HUDEP-2 (cell line): ENCODE data around the gene CENPH.
"Not testable (repeated sequence)": the region's sequence is repeated elsewhere in the genome, so short reads cannot be mapped to it uniquely, and the experiment has no call there.

ENCODE experiments used
- DNase-seq, 76 experiments: peaks; one replicate each; lab custom pipeline; 2025; ENCODE audit not compliant: unreplicated experiment in 76 of 76; lab: John Stamatoyannopoulos, UW

The CENPH gene

DNA sequence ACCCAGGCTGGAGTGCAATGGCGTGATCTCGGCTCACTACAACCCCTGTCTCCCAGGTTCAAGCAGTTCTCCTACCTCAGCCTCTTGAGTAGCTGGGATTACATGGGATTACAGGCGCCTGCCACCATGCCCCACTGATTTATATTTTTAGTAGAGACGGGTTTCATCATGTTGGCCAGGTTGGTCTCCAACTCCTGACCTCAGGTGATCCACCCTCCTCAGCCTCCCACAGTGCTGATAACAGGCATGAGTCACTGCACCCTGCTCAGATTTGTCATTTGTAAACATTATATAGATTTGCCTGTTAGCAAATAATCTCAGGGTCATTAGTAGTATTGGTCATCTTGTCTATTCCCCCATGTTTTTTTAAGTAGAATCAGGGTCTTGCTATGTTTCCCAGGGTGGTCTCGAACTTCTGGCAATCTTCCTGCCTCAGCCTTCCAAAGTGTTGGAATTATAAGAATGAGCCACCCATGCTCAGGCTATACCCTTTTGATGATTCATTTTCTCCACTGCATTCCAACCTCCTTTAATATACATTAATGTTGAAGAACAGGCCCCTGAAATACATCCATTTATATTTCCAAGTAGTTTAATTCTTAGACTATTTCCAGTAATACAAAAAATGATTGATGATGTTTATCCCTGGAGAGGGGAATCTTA lies 17.3 kb downstream of the CENPH start:
- no peak for DNase-seq

DNA sequence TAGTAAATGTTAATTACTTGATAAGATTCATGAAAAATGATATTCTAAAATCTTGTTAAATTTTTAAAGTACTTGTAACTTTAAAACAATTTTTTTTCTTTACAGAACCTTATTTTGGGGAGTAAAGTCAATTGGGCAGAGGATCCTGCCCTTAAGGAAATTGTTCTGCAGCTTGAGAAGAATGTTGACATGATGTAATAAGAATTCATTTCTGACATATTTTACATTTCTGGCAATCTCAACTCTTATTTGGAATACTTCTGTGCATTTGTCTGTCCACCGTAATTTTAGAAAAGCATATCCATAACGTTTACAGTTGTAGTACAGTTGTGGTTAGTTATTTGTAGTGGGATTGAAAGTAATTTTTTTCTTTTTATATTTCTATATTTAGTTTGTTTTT lies 20.2 kb downstream of the CENPH start:
- no peak for DNase-seq

DNA sequence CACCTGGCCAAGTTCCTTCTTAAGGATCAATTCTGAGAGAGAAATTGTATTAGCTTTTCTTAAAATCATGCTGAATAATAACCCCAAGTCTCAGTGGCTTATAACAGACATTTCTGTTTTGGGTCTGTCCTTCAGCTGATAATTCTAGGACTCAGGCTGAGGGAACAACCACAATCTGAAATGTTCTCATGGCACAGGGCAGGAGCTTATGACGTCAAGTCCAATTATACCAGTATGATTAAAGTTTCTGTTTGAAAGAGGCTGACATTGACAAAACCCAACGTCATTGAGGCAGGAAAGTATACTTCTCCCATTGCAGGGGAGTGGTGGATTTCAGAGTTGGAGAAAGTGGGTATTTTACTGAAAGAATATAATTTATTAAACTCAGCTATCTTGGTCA lies 21.8 kb downstream of the CENPH start:
- no peak for DNase-seq

DNA sequence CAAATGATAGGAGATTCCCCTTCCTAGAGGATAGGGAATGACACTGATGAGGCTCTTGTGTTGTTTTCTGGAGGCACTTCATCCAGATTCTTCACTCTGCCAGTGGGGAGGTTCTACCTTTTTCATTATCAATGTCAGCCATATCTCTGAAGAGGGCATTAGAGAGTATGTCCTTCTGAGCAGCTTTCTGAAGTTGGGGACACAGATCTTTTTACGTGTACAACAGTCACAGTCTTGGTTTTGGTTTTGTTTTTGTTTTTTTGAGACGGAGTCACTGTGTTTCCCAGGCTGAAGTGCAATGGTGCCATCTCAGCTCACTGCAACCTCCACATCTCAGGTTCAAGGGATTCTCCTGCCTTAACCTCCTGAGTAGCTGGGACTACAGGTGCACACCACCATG lies 22.6 kb downstream of the CENPH start:
- DNase-seq = no peak

DNA sequence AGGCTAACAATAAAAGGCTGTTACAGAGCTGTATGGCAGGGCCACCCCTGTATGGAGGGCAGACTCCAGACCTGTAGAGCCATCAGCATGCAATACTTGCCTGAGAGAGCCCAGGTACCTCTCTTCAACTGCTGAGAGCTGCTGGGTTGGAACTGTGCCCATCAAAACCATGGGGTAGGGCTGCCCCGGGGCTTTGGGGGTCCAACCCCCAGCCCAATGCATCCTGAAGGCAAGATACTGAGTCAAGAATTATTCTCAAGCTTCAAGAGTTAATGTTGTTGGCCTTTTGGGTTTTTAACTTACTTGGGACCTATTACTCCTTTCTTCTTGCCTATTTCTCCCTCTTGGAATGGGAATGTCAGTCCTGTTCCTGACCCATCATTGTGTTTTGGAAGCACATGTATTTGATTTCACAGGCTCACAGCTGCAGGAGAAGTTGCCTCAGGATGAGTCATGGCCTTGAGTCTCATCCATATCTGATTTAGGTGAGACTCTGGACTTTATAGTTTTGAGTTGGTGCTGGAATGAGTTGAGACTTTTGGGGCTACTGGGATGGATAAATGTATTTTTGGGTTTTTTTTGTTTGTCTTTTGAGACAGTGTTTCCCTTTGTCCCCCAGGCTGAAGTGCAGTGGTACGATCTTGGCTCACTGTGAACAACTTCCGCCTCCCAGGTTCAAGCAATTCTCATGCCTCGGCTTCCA lies 24.3 kb downstream of the CENPH start:
- peak in 4 of 76 experiments; percentile 10 to 25 (median 22) for DNase-seq

DNA sequence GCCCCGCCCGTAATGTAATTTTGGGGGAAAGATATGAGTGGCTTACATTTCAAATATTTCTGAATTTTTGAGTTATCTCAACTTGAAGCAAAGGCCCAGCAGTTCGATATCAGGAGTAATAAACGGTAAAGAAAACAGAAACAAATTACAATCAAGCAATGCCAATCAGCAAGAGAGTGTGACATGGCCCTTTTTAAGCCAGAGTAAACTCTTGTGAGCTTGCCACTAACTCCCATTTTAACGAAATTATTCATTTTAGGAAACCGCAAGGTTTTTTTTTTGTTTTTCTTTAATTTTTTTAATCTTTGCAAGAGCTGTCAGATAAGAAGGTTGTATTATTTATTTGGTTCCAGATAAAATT lies 27.7 kb downstream of the CENPH start:
- DNase-seq = peak in 19 of 76 experiments; percentile 3 to 65 (median 23)

DNA sequence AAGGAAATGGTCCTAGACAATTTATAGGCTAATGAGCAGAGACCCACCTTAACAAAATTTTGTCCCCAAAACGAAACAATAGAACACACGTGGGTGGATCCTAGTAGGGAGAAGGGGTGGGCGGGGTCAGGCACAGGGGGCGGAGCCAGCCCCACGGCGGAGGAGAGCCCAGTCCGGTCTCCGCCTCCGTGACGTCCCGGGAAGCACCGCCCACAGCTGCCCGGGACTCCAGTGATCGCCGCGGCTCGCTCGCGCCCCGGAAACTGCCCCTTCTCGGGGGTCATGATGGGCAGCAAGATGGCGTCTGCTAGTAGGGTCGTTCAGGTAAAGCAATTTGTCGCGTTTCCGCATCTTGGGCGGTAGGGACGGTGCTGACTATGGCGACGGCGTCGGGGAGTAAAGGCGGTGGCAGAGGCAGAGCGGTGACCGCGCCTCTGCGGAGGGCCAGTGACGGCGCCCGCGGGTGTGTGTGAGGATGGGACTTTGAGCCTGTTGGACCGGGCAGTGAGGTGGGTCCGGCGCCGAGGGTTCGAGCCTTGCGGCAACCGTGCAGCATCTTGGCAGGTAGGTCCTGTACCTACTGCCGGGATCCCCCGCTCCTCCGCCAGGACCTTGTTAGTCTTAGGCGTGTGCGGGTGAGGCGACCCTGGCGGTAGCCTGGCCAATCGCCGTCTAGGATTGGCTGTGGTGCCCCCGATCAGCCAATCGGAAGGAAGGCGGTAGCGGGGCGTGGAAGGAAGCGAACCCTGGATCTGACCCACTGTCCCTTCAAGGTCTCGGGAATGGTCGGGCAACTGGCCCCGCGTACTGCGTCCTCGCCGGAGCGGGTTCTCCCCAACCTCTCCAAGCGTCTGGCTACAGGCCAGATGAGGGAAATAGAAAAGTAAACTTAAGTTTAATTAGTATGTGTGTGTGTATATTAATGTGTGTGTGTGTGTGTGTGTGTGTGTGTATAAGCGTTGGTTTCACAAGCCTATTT lies 28.5 kb downstream of the CENPH start:
- DNase-seq = peak in 75 of 76 experiments; percentile 58 to 97 (median 92)

DNA sequence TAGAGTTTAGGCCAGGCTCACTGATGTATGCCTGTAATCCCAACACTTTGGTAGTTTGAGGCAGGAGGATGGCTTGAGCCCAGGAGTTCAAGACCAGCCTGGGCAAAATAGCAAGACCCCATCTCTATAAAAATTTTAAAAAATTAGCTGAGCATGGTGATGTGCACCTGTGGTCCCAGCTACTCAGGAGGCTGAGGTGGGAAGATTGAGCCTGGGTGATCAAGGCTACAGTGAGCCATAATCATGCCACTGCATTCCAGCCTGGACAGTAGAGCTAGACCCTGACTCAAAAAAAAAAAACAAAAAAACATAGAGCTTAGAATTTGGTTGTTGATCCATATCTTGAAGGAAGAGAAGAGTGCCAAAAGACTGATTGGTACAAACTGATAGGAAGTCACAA lies 30.6 kb downstream of the CENPH start:
- no peak for DNase-seq

DNA sequence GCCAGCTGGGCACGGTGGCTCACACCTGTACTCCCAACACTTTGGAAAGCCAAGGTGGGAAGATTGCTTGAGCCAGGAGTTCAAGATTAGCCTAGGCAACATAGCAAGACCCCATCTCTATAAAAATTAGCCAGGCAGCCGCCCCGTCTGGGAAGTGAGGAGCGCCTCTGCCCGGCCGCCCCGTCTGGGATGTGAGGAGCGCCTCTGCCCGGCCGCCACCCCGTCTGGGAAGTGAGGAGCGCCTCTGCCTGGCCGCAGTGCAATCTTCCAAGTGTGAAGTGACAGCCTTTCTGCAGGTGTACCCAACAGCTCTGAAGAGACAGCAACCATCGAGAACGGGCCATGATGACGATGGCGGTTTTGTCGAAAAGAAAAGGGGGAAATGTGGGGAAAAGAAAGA lies 31.0 kb downstream of the CENPH start:
- DNase-seq = not testable (repeated sequence)

DNA sequence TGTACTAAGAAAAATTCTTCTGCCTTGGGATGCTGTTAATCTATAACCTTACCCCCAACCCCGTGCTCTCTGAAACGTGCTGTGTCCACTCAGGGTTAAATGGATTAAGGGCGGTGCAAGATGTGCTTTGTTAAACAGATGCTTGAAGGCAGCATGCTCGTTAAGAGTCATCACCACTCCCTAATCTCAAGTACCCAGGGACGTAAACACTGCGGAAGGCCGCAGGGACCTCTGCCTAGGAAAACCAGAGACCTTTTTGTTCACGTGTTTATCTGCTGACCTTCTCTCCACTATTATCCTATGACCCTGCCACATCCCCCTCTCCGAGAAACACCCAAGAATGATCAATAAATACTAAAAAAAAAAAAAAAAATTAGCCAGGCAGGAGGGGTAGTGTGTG lies 31.4 kb downstream of the CENPH start:
- peak in 11 of 76 experiments; percentile 2 to 53 (median 28) for DNase-seq

DNA sequence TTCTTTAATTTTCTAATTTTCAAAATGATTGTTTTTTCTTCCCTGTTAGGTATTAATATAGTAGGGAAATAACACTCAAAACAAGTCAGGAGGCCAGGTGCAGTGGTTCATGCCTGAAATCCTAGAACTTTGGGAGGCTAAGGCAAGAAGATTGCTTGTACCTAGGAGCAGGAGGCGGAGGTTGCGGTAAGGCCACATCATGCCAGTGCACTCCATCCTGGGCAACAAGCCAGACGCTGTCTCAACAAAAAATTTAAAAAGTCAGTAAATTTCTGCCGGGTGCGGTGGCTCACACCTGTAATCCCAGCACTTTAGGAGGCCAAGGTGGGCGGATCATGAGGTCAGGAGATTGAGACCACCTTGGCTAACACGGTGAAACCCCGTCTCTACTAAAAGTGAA lies 35.1 kb downstream of the CENPH start:
- no peak for DNase-seq

DNA sequence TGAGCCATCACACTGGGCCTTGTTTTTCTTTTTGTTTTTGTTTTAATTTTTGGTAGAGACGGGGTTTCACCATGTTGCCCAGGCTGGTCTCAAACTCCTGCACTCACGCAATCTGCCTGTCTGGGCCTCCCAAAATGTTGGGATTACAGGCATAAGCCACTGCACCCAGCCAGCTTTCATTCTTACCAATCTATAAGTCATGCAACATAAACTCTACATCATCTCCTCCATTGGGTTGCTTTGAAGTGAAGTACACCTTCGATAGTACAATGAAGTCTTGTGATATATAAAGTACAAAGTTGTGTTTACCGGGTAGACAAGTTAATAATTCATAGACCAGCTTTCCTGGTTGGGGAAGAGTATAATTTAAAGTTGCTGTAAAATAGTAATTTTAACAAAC lies 36.5 kb downstream of the CENPH start:
- no peak for DNase-seq

DNA sequence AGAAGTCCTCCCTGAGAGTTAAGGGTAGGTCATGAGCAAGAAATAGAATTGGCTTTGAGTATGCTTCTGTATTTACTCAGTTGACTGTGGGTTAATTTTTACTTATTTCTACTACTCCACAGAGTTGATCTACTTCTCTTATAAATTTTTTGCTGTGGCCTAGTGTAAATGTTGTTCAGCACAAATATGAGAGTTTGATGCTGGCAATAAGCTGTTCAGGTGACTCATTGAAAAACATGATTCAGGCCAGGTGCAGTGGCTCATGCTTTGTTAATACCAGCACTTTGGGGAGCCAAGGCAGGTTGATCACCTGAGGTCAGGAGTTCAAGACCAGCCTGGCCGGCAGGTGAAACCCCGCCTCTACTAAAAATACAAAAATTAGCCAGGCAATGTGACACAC lies 40.8 kb downstream of the CENPH start:
- no peak for DNase-seq

DNA sequence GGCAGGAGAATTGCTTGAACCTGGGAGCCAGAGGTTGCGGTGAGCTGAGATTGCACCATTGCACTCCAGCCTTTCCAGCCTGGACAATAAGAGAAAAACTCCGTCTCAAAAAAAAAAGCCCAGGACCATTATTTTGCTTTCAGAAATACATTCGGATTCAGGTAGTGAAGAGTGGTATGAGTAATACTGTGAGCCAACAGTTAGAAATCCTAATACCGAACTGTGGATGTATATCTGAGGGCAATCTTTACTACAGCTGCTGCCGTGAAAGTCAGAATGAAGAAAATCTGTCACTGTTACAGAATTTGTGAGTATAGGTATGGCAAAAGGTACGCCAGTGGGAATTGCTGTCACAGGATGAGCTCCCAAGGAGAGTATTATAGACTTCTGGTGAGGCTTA lies 41.9 kb downstream of the CENPH start:
- DNase-seq = no peak

DNA sequence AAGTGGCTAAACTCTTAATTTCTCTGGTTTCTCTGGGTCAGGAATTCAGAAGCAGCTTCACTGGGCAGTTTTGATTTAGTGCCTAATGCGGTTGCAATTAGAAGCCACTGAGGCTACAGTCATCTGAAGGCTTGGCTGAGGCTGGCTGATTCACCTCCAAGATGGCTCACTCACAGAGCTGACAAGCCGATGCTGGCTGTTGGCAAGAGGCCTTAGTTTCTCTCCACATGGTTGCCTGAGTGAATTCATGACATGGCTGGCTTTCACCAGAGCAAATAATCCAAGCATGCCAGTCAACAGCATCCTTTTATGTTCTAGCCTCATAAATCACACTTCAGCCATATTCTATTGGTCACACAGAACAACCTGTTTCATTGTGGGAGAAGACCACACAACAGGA lies 42.5 kb downstream of the CENPH start:
- DNase-seq = no peak

DNA sequence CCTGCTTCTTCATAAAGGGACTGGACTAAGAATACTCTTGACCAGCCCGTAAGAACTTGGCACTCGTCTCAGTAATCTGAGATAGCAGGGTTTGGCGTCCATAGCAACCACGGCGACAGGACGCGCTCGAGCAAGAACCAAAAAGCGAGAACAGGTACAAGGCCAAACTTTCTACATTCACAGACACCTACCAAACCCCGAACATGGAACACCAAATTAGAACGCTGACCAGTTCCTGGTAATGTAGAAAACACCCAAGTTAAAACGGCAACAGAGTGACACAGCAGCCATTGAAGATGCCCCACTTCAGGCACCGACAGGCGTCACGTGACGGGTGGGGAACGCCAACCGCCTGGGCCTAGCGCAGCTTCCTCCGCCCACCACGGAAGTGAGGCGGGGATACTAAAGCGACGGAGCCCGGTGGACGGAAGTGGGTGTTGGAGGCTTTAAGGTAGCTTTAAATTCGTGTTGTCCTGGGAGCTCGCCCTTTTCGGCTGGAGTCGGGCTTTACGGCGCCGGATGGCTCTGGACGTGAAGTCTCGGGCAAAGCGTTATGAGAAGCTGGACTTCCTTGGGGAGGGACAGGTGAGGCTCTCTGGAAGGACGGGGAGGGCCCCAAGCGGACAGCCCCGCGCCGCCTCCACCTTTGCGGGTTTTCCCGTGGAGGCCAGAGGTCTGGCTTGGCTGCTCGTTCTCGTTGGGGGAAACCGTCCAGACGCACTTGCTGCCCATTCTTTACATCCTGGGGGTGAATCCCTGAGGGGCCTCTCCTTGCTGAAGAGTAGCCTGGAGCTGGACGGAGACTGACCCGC lies 45.3 kb downstream of the CENPH start, which contains the start of gene CDK7:
Gene CDK7, plus strand, starts transcription at position 430 of the 812 bp plus-strand sequence. Its CDS starts 90 bp downstream, at position 520.
- DNase-seq = peak in 75 of 76 experiments; percentile 30 to 93 (median 84)

DNA sequence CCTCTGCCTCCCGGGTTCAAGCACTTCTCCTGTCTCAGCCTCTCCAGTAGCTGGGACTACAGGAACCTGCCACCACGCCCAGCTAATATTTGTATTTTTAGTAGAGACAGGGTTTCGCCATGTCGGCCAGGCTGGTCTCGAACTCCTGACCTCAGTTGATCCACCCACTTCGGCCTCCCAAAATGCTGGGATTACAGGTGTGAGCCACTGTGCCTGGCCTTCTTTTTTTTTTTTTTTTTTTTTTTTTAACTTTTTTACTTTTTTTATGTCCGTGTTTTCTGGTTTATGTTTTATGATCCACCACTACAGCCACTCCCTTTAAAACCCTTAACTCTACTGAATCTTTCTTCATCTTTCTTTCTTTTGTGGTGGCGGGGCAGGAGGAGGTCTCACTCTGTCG lies 47.4 kb downstream of the CENPH start:
- not testable (repeated sequence) for DNase-seq

DNA sequence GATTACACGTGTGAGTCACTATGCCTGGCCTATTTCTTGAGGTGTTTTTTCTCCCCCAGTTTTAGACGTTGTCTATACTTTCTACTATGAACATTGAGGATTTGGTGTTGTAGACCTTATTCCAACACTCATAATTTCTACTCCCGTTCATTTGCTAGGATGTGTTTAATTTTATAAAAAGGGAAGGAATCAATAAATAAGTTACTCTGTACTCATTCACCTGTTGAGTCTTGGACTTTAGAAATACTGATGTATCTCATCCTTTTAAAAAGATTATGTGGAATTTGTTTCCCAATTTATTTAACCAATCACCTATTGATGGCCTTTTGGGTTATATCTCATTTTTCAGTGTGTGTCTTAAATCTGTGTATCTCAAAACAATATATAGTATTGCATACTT lies 48.5 kb downstream of the CENPH start:
- no peak for DNase-seq

DNA sequence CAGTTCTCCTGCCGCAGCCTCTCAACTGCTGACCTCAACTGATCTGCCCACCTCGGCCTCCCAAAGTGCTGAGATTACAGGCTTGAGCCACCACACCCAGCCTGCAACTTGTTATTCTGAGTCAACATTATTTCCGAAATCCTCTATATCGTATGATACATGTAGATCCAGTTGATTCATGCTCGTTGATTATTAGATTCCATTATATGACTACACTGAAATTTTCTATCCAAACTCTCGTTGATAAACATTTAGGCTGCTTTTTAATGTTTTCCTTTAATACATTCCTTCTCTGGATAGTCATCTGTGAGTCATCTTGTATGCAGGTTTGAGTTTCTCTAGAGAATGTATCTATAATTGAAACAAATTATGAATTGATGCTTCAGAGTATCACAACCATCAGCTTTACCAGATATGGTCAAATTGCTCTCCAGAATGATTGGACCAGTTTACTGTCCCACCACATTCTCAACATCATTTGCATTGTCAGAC lies 49.4 kb downstream of the CENPH start:
- DNase-seq = no peak
